ENCODE data around the gene PXMP2. TPM values are rescaled to one million over a fixed set of nuclear protein-coding genes. Genes with fewer than 3 reads are reported as not detected.
A peak's percentile ranks its signal among the peaks of the same experiment; 100 is the strongest.

Gene PXMP2
- total RNA-seq, 1 experiment from 2014 or later = 42.7 TPM

DNA sequence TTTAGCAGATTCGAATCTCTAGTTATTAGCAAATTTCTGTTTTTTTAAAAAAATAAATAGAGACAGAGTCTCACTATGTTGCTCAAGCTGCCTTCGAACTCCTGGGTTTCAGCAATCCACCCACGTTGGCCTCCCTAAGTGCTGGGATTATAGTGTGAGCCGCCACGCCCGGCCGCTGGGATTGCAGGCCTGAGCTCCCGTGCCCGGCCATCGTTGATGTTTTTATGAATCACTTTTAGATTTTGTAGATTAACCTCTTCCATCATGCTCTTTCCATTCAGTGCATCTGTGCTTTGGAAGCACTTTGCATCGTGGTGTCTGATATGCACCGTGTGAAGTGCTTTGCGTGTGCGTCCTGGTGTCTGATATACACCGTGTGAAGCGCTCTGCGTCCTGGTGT lies 44.2 kb downstream of the PXMP2 start:
- H3K27me3 ChIP-seq (ENCODE audit: low read length) = no peaks in the 10 kb centered on the region
- no peak overlapping the region for H3K9ac ChIP-seq (ENCODE audit: low read length)
- no peak overlapping the region for H3K4me2 ChIP-seq (ENCODE audit: low read length)
- TF ChIP-seq EZH2 (IDR thresholded peaks at IDR 0.05; ENCODE audit: low read length, unreplicated experiment) = no peak
- no peak for TF ChIP-seq EZH2phosphoT487 (IDR thresholded peaks at IDR 0.05; ENCODE audit: borderline replicate concordance, low read length)
- TF ChIP-seq, protein P1, sequence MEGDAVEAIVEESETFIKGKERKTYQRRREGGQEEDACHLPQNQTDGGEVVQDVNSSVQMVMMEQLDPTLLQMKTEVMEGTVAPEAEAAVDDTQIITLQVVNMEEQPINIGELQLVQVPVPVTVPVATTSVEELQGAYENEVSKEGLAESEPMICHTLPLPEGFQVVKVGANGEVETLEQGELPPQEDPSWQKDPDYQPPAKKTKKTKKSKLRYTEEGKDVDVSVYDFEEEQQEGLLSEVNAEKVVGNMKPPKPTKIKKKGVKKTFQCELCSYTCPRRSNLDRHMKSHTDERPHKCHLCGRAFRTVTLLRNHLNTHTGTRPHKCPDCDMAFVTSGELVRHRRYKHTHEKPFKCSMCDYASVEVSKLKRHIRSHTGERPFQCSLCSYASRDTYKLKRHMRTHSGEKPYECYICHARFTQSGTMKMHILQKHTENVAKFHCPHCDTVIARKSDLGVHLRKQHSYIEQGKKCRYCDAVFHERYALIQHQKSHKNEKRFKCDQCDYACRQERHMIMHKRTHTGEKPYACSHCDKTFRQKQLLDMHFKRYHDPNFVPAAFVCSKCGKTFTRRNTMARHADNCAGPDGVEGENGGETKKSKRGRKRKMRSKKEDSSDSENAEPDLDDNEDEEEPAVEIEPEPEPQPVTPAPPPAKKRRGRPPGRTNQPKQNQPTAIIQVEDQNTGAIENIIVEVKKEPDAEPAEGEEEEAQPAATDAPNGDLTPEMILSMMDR (conservative IDR thresholded peaks at IDR 0.05; ENCODE audit: low read depth, low read length) = no peak
- intact Hi-C loops (cut with micrococcal nuclease) = no loop called here
- H3K9me3 ChIP-seq (ENCODE audit: low read length) = no peaks in the 10 kb centered on the region
- no peak overlapping the region for H3K27ac ChIP-seq (ENCODE audit: low read length)
- ATAC-seq (0 out of 2 replicates have a peak, but pooled peaks have one; percentile 14), DNase-seq (no peak)
- no peak overlapping the region for H2AFZ ChIP-seq (ENCODE audit: low read length)
- CTCF ChIA-PET = no interaction called here
- peaks cover 5% of the 10 kb centered on the region for H3F3A ChIP-seq (ENCODE audit: low read length, unreplicated experiment)
- H3K9me2 ChIP-seq (replicated peaks; ENCODE audit: low read length) = no peaks in the 10 kb centered on the region
- no peaks in the 10 kb centered on the region for H3K79me2 ChIP-seq (ENCODE audit: low read length)
- POLR2A ChIA-PET (ENCODE audit: unreplicated experiment) = no interaction called here
- no TSS peak for BruUV-seq (replicated peaks)
- H3K36me3 ChIP-seq (ENCODE audit: low read depth, low read length) = peaks cover 66% of the 10 kb centered on the region
- no peak overlapping the region for H3K4me3 ChIP-seq (ENCODE audit: low read length)
- H4K20me1 ChIP-seq (ENCODE audit: low read length) = no peaks in the 10 kb centered on the region
- H3K4me1 ChIP-seq (ENCODE audit: insufficient read depth, low read length) = no peaks in the 10 kb centered on the region

DNA sequence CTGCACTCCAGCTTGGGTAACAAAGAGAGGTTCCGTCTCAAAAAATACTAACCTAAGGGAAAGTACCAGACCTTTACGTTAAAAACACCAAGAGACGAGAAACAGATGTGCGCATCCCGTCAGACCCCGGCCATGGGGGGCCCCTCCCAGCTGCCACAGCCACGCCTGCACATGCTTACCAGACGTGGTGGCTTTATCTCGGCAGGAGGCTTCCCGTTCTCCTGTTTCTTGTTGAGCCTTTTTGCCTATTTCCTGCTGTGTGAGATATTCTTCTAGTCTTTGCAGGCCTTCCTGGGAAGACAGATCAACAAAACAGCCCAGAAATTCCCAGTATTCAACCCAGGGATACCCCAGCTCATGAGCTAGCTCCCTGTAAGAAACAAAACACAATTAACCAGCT lies 46.8 kb downstream of the PXMP2 start:
- TF ChIP-seq EZH2 (IDR thresholded peaks at IDR 0.05; ENCODE audit: low read length, unreplicated experiment) = no peak
- TF ChIP-seq, protein P1 (conservative IDR thresholded peaks at IDR 0.05; ENCODE audit: low read depth, low read length) = no peak
- BruUV-seq (replicated peaks) = no TSS peak
- Histone ChIP-seq H3F3A (ENCODE audit: low read length, unreplicated experiment) (peaks cover 5% of the 10 kb centered on the region), H3K4me2 (ENCODE audit: low read length) (no peak overlapping the region), H3K27me3 (ENCODE audit: low read length) (no peaks in the 10 kb centered on the region), H2AFZ (ENCODE audit: low read length) (no peak overlapping the region), H3K79me2 (ENCODE audit: low read length) (no peaks in the 10 kb centered on the region), H3K9me3 (ENCODE audit: low read length) (no peaks in the 10 kb centered on the region), H4K20me1 (ENCODE audit: low read length) (no peaks in the 10 kb centered on the region), H3K4me3 (ENCODE audit: low read length) (no peak overlapping the region), H3K36me3 (ENCODE audit: low read depth, low read length) (peaks cover 67% of the 10 kb centered on the region), H3K9me2 (replicated peaks; ENCODE audit: low read length) (no peaks in the 10 kb centered on the region), H3K4me1 (ENCODE audit: insufficient read depth, low read length) (no peaks in the 10 kb centered on the region), H3K27ac (ENCODE audit: low read length) (no peak overlapping the region), H3K9ac (ENCODE audit: low read length) (no peak overlapping the region)
- intact Hi-C loops (cut with micrococcal nuclease) = no loop called here
- POLR2A ChIA-PET (ENCODE audit: unreplicated experiment) = no interaction called here
- no peak for DNase-seq
- no peak for ATAC-seq
- CTCF ChIA-PET = no interaction called here

- BruUV-seq (replicated peaks) = no TSS peak
- H3K4me3 ChIP-seq (ENCODE audit: low read length) = no peak overlapping the region
- H3K36me3 ChIP-seq (ENCODE audit: low read depth, low read length) = peaks cover 77% of the 10 kb centered on the region
- ChIA-PET CTCF (no interaction called here), POLR2A (ENCODE audit: unreplicated experiment) (no interaction called here)
- H3K27me3 ChIP-seq (ENCODE audit: low read length) = no peaks in the 10 kb centered on the region
- H4K20me1 ChIP-seq (ENCODE audit: low read length) = no peaks in the 10 kb centered on the region
- no peak overlapping the region for H3K27ac ChIP-seq (ENCODE audit: low read length)
- no peaks in the 10 kb centered on the region for H3K79me2 ChIP-seq (ENCODE audit: low read length)
- no peak overlapping the region for H3K9ac ChIP-seq (ENCODE audit: low read length)
- H3K4me1 ChIP-seq (ENCODE audit: insufficient read depth, low read length) = no peaks in the 10 kb centered on the region
- H3K9me2 ChIP-seq (replicated peaks; ENCODE audit: low read length) = no peaks in the 10 kb centered on the region
- ATAC-seq (no peak), DNase-seq (no peak)
- H3F3A ChIP-seq (ENCODE audit: low read length, unreplicated experiment) = peaks cover 5% of the 10 kb centered on the region
- TF ChIP-seq EZH2 (IDR thresholded peaks at IDR 0.05; ENCODE audit: low read length, unreplicated experiment) = no peak
- TF ChIP-seq EZH2phosphoT487 (IDR thresholded peaks at IDR 0.05; ENCODE audit: borderline replicate concordance, low read length) = no peak
- TF ChIP-seq, protein P1 (conservative IDR thresholded peaks at IDR 0.05; ENCODE audit: low read depth, low read length) = no peak
- H3K4me2 ChIP-seq (ENCODE audit: low read length) = no peak overlapping the region
- H3K9me3 ChIP-seq (ENCODE audit: low read length) = no peaks in the 10 kb centered on the region
- intact Hi-C loops (cut with micrococcal nuclease) = no loop called here
- no peak overlapping the region for H2AFZ ChIP-seq (ENCODE audit: low read length)
Observed at GRCh38 chr12:132735496-132735895, 48.1 kb downstream of the PXMP2 start.
